ENCODE measurements around the gene MRPL57.
"Not testable (repeated sequence)": the region's sequence is repeated elsewhere in the genome, so short reads cannot be mapped to it uniquely, and the experiment has no call there.

- not testable (repeated sequence) for TF ChIP-seq POLR2AphosphoS5 (IDR thresholded peaks at IDR 0.05; ENCODE audit: low read depth, low read length); POLR2A (IDR thresholded peaks at IDR 0.05; ENCODE audit: low read depth, low read length); TAF1 (IDR thresholded peaks at IDR 0.05; ENCODE audit: borderline replicate concordance, low read depth, low read length)
Observed at GRCh38 chr13:21173767-21174166, 2.7 kb upstream of the MRPL57 start.

All from GM12892 (cell line).